ENCODE results near the gene DNAAF5. TPM values are rescaled to one million over a fixed set of nuclear protein-coding genes. Genes with fewer than 3 reads are reported as not detected.

Gene DNAAF5
- total RNA-seq, 1 experiment from 2014 or later = 101 TPM

- peaks cover 10% of the 10 kb centered on the region for H3K36me3 ChIP-seq (replicated peaks; ENCODE audit: control insufficient read depth, insufficient read depth, low read length)
- H3K27me3 ChIP-seq (ENCODE audit: control insufficient read depth, insufficient read depth, low read length) = no peaks in the 10 kb centered on the region
- H3K4me3 ChIP-seq (ENCODE audit: insufficient read depth, low read depth, low read length) = no peak overlapping the region
- no peak for DNase-seq
Measured at GRCh38 chr7:755413-755805, 28.9 kb downstream of the DNAAF5 start.

- Histone ChIP-seq H3K4me3 (ENCODE audit: insufficient read depth, low read depth, low read length) (no peak overlapping the region), H3K27me3 (ENCODE audit: control insufficient read depth, insufficient read depth, low read length) (no peaks in the 10 kb centered on the region), H3K36me3 (replicated peaks; ENCODE audit: control insufficient read depth, insufficient read depth, low read length) (peaks cover 10% of the 10 kb centered on the region)
- DNase-seq = no peak
Measured at GRCh38 chr7:756231-756927, 29.9 kb downstream of the DNAAF5 start.

- H3K27me3 ChIP-seq (ENCODE audit: control insufficient read depth, insufficient read depth, low read length) = no peaks in the 10 kb centered on the region
- peaks cover 11% of the 10 kb centered on the region for H3K36me3 ChIP-seq (replicated peaks; ENCODE audit: control insufficient read depth, insufficient read depth, low read length)
- DNase-seq = peak; percentile 46
- no peak overlapping the region for H3K4me3 ChIP-seq (ENCODE audit: insufficient read depth, low read depth, low read length)
Measured at GRCh38 chr7:756928-757560, 30.5 kb downstream of the DNAAF5 start.

GRCh38 chr7:757741-758163, 31.3 kb downstream of the DNAAF5 start:
- no peak overlapping the region for H3K4me3 ChIP-seq (ENCODE audit: insufficient read depth, low read depth, low read length)
- no peaks in the 10 kb centered on the region for H3K27me3 ChIP-seq (ENCODE audit: control insufficient read depth, insufficient read depth, low read length)
- H3K36me3 ChIP-seq (replicated peaks; ENCODE audit: control insufficient read depth, insufficient read depth, low read length) = peaks cover 11% of the 10 kb centered on the region
- DNase-seq = no peak

- H3K36me3 ChIP-seq (replicated peaks; ENCODE audit: control insufficient read depth, insufficient read depth, low read length) = peaks cover 16% of the 10 kb centered on the region
- H3K27me3 ChIP-seq (ENCODE audit: control insufficient read depth, insufficient read depth, low read length) = no peaks in the 10 kb centered on the region
- DNase-seq = no peak
- H3K4me3 ChIP-seq (ENCODE audit: insufficient read depth, low read depth, low read length) = no peak overlapping the region
Measured at GRCh38 chr7:759569-759968, 33.1 kb downstream of the DNAAF5 start.

GRCh38 chr7:760006-760405, 33.5 kb downstream of the DNAAF5 start:
- Histone ChIP-seq H3K4me3 (ENCODE audit: insufficient read depth, low read depth, low read length) (no peak overlapping the region), H3K36me3 (replicated peaks; ENCODE audit: control insufficient read depth, insufficient read depth, low read length) (peaks cover 15% of the 10 kb centered on the region), H3K27me3 (ENCODE audit: control insufficient read depth, insufficient read depth, low read length) (no peaks in the 10 kb centered on the region)
- DNase-seq = no peak

- Histone ChIP-seq H3K36me3 (replicated peaks; ENCODE audit: control insufficient read depth, insufficient read depth, low read length) (peaks cover 16% of the 10 kb centered on the region), H3K4me3 (ENCODE audit: insufficient read depth, low read depth, low read length) (no peak overlapping the region), H3K27me3 (ENCODE audit: control insufficient read depth, insufficient read depth, low read length) (no peaks in the 10 kb centered on the region)
- no peak for DNase-seq
Measured at GRCh38 chr7:761101-761500, 34.6 kb downstream of the DNAAF5 start.

- no peaks in the 10 kb centered on the region for H3K27me3 ChIP-seq (ENCODE audit: control insufficient read depth, insufficient read depth, low read length)
- H3K36me3 ChIP-seq (replicated peaks; ENCODE audit: control insufficient read depth, insufficient read depth, low read length) = peaks cover 14% of the 10 kb centered on the region
- no peak for DNase-seq
- H3K4me3 ChIP-seq (ENCODE audit: insufficient read depth, low read depth, low read length) = no peak overlapping the region
Measured at GRCh38 chr7:761631-762030, 35.1 kb downstream of the DNAAF5 start.

GRCh38 chr7:762885-763284, 36.4 kb downstream of the DNAAF5 start:
- Histone ChIP-seq H3K36me3 (replicated peaks; ENCODE audit: control insufficient read depth, insufficient read depth, low read length) (peaks cover 12% of the 10 kb centered on the region), H3K27me3 (ENCODE audit: control insufficient read depth, insufficient read depth, low read length) (no peaks in the 10 kb centered on the region), H3K4me3 (ENCODE audit: insufficient read depth, low read depth, low read length) (no peak overlapping the region)
- DNase-seq = no peak

- no peaks in the 10 kb centered on the region for H3K27me3 ChIP-seq (ENCODE audit: control insufficient read depth, insufficient read depth, low read length)
- no peak overlapping the region for H3K4me3 ChIP-seq (ENCODE audit: insufficient read depth, low read depth, low read length)
- no peak for DNase-seq
- H3K36me3 ChIP-seq (replicated peaks; ENCODE audit: control insufficient read depth, insufficient read depth, low read length) = peaks cover 12% of the 10 kb centered on the region
Measured at GRCh38 chr7:763762-764161, 37.3 kb downstream of the DNAAF5 start.

- H3K27me3 ChIP-seq (ENCODE audit: control insufficient read depth, insufficient read depth, low read length) = no peaks in the 10 kb centered on the region
Measured at GRCh38 chr7:765383-765782, 38.9 kb downstream of the DNAAF5 start.

GRCh38 chr7:767580-767940, 41.1 kb downstream of the DNAAF5 start:
- Histone ChIP-seq H3K4me3 (ENCODE audit: insufficient read depth, low read depth, low read length) (no peak overlapping the region), H3K36me3 (replicated peaks; ENCODE audit: control insufficient read depth, insufficient read depth, low read length) (peaks cover 8% of the 10 kb centered on the region), H3K27me3 (ENCODE audit: control insufficient read depth, insufficient read depth, low read length) (no peaks in the 10 kb centered on the region)
- DNase-seq = no peak

More at GRCh38 chr7:765383-765782, 38.9 kb downstream of the DNAAF5 start:
- no peak overlapping the region for H3K4me3 ChIP-seq (ENCODE audit: insufficient read depth, low read depth, low read length)
- H3K36me3 ChIP-seq (replicated peaks; ENCODE audit: control insufficient read depth, insufficient read depth, low read length) = peaks cover 10% of the 10 kb centered on the region
- DNase-seq = no peak

GRCh38 chr7:767941-768731, 41.6 kb downstream of the DNAAF5 start:
- Histone ChIP-seq H3K36me3 (replicated peaks; ENCODE audit: control insufficient read depth, insufficient read depth, low read length) (peaks cover 7% of the 10 kb centered on the region), H3K27me3 (ENCODE audit: control insufficient read depth, insufficient read depth, low read length) (no peaks in the 10 kb centered on the region), H3K4me3 (ENCODE audit: insufficient read depth, low read depth, low read length) (no peak overlapping the region)
- no peak for DNase-seq

GRCh38 chr7:768881-769504, 42.5 kb downstream of the DNAAF5 start:
- Histone ChIP-seq H3K27me3 (ENCODE audit: control insufficient read depth, insufficient read depth, low read length) (no peaks in the 10 kb centered on the region), H3K36me3 (replicated peaks; ENCODE audit: control insufficient read depth, insufficient read depth, low read length) (peaks cover 6% of the 10 kb centered on the region), H3K4me3 (ENCODE audit: insufficient read depth, low read depth, low read length) (no peak overlapping the region)
- peak; percentile 91 for DNase-seq
